Measurements from ENCODE around the gene DAZAP1.

DAZAP1 gene

GRCh38 chr19:1377176-1377964 is 30.0 kb upstream of the DAZAP1 start:
- DNase-seq (ENCODE audit: low read depth in 3 of 3) = no peak

- no peak for DNase-seq (ENCODE audit: low read depth in 3 of 3)
Observed at GRCh38 chr19:1377965-1378785, 29.2 kb upstream of the DAZAP1 start.

- no peak for DNase-seq (ENCODE audit: low read depth in 3 of 3)
Observed at GRCh38 chr19:1379126-1379905, 28.1 kb upstream of the DAZAP1 start.

GRCh38 chr19:1379961-1380489 is 27.4 kb upstream of the DAZAP1 start:
- DNase-seq (ENCODE audit: low read depth in 3 of 3) = no peak

GRCh38 chr19:1382250-1382649 is 25.1 kb upstream of the DAZAP1 start:
- no peak for DNase-seq (ENCODE audit: low read depth in 3 of 3)

GRCh38 chr19:1383017-1383311 is 24.4 kb upstream of the DAZAP1 start:
- no peak for DNase-seq (ENCODE audit: low read depth in 3 of 3)

GRCh38 chr19:1383312-1384084 is 23.9 kb upstream of the DAZAP1 start, which contains the start of gene NDUFS7:
Gene NDUFS7, plus strand, starts transcription at chr19:1383907. Its CDS starts 20 bp downstream, at chr19:1383927.
- peak; percentile 85 to 93 (median 91) for DNase-seq (ENCODE audit: low read depth in 3 of 3)

GRCh38 chr19:1384085-1384462 is 23.3 kb upstream of the DAZAP1 start:
- no peak for DNase-seq (ENCODE audit: low read depth in 3 of 3)

GRCh38 chr19:1384478-1385110 is 22.8 kb upstream of the DAZAP1 start:
- DNase-seq (ENCODE audit: low read depth in 3 of 3) = no peak

- no peak for DNase-seq (ENCODE audit: low read depth in 3 of 3)
Observed at GRCh38 chr19:1385816-1386215, 21.6 kb upstream of the DAZAP1 start.

GRCh38 chr19:1386945-1387683 is 20.3 kb upstream of the DAZAP1 start:
- DNase-seq (ENCODE audit: low read depth in 3 of 3) = no peak

- DNase-seq (ENCODE audit: low read depth in 3 of 3) = no peak
Observed at GRCh38 chr19:1387684-1388636, 19.4 kb upstream of the DAZAP1 start.

- DNase-seq (ENCODE audit: low read depth in 3 of 3) = no peak
Observed at GRCh38 chr19:1388637-1389026, 18.8 kb upstream of the DAZAP1 start.

- DNase-seq (ENCODE audit: low read depth in 3 of 3) = no peak
Observed at GRCh38 chr19:1389033-1389940, 18.1 kb upstream of the DAZAP1 start.

GRCh38 chr19:1390890-1391423 is 16.4 kb upstream of the DAZAP1 start:
- no peak for DNase-seq (ENCODE audit: low read depth in 3 of 3)

GRCh38 chr19:1392407-1392806 is 15.0 kb upstream of the DAZAP1 start:
- no peak for DNase-seq (ENCODE audit: low read depth in 3 of 3)

GRCh38 chr19:1392939-1393530 is 14.4 kb upstream of the DAZAP1 start:
- no peak for DNase-seq (ENCODE audit: low read depth in 3 of 3)

Measured in stimulated activated CD4-positive, alpha-beta T cell treated with anti-CD3 and anti-CD28 coated beads, TNF-alpha, amount 100 ng/mL, for 4 hours (primary cell).